ENCODE measurements around the gene MT1G.

MT1G gene

DNA sequence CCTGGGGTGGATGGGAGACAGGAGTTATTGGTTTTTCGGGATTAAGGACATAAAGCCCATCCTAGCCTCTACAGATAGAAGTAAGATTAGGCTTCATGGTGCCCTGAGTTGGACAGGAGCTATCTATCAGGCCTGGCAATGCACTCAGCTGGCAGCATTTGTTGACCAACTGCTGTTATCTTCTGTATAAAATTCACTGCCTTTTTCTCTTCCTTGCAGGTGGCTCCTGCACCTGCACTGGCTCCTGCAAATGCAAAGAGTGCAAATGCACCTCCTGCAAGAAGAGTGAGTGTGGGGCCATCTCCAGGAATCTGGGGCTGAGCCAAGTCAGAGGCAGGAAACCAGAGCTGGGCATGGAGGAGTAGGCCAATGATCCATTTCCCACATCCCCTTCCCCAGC lies 28.8 kb downstream of the MT1G start:
- H3K79me2 ChIP-seq (ENCODE audit: insufficient read depth, low read length), result no peaks in the 10 kb centered on the region
- no peaks in the 10 kb centered on the region for H3K9me3 ChIP-seq (ENCODE audit: insufficient read depth, low read depth, low read length)
- H3K9ac ChIP-seq (ENCODE audit: low read depth, low read length, poor library complexity, severe bottlenecking), result no peak overlapping the region
- H3K4me1 ChIP-seq (ENCODE audit: insufficient read depth, low read length, poor library complexity, severe bottlenecking), result no peaks in the 10 kb centered on the region
- no peaks in the 10 kb centered on the region for H3F3A ChIP-seq (ENCODE audit: low read depth)
- no peaks in the 10 kb centered on the region for H4K20me1 ChIP-seq (ENCODE audit: insufficient read depth, low read length, poor library complexity, severe bottlenecking)
- TF ChIP-seq EZH2phosphoT487 (IDR thresholded peaks at IDR 0.05; ENCODE audit: borderline replicate concordance), result no peak
- TF ChIP-seq, protein P1, sequence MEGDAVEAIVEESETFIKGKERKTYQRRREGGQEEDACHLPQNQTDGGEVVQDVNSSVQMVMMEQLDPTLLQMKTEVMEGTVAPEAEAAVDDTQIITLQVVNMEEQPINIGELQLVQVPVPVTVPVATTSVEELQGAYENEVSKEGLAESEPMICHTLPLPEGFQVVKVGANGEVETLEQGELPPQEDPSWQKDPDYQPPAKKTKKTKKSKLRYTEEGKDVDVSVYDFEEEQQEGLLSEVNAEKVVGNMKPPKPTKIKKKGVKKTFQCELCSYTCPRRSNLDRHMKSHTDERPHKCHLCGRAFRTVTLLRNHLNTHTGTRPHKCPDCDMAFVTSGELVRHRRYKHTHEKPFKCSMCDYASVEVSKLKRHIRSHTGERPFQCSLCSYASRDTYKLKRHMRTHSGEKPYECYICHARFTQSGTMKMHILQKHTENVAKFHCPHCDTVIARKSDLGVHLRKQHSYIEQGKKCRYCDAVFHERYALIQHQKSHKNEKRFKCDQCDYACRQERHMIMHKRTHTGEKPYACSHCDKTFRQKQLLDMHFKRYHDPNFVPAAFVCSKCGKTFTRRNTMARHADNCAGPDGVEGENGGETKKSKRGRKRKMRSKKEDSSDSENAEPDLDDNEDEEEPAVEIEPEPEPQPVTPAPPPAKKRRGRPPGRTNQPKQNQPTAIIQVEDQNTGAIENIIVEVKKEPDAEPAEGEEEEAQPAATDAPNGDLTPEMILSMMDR (conservative IDR thresholded peaks at IDR 0.05; ENCODE audit: low read length), result no peak
- no peak overlapping the region for H3K4me2 ChIP-seq (ENCODE audit: low read depth, low read length, poor library complexity, severe bottlenecking)
- H3K27me3 ChIP-seq (ENCODE audit: insufficient read depth, low read length, poor library complexity, severe bottlenecking), result no peaks in the 10 kb centered on the region
- H3K9me2 ChIP-seq (replicated peaks; ENCODE audit: low read depth, low read length), result no peaks in the 10 kb centered on the region
- H3K4me3 ChIP-seq (ENCODE audit: low read length, poor library complexity, severe bottlenecking), result no peak overlapping the region
- H2AFZ ChIP-seq (ENCODE audit: low read length), result no peak overlapping the region
- H3K36me3 ChIP-seq (ENCODE audit: insufficient read depth, low read length), result no peaks in the 10 kb centered on the region

DNA sequence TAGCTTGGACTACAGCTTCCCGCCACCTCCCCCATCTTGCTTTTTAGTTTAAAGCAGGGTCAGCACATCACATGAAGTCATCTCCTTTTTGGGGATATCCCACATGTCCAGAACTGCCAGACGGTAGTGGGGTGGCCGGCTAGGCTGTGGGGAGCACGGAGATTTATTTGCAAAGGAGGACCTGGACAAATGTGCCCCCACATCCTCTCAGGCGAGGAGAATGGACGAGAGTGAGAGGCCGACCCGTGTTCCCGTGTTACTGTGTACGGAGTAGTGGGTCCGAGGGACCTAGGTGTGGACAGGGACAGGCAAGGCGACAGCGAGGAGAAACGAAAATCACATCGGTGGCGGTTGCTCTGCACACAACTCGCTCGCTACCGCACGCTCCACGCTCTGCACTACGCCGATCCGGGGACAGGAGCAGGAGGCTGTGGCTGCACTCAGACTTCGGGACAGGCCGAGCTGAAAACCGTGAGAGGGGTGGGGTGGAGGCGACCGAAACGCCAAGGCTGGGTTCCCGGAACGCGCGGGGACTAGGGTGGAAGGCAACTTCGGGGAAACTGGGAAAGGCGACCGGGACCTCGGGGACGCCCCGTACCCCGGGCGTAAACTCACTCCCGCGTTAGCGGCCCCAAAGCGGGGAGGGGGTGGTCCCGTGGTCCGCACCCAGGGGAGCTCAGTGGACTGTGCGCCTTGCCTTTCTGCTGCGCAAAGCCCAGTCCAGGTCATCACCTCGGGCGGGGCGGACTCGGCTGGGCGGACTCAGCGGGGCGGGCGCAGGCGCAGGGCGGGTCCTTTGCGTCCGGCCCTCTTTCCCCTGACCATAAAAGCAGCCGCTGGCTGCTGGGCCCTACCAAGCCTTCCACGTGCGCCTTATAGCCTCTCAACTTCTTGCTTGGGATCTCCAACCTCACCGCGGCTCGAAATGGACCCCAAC lies 29.8 kb downstream of the MT1G start, which contains the start of gene MT1A:
MT1A (plus strand) TSS at position 853 of the 937 bp plus-strand sequence; CDS start at position 926, 73 bp downstream.
- Histone ChIP-seq H3K9me2 (replicated peaks; ENCODE audit: low read depth, low read length) (no peaks in the 10 kb centered on the region), H4K20me1 (ENCODE audit: insufficient read depth, low read length, poor library complexity, severe bottlenecking) (no peaks in the 10 kb centered on the region), H3K4me1 (ENCODE audit: insufficient read depth, low read length, poor library complexity, severe bottlenecking) (no peaks in the 10 kb centered on the region), H3K27me3 (ENCODE audit: insufficient read depth, low read length, poor library complexity, severe bottlenecking) (no peaks in the 10 kb centered on the region), H3K4me2 (ENCODE audit: low read depth, low read length, poor library complexity, severe bottlenecking) (no peak within 1 kb of the TSS), H2AFZ (ENCODE audit: low read length) (no peak within 1 kb of the TSS), H3K9me3 (ENCODE audit: insufficient read depth, low read depth, low read length) (no peaks in the 10 kb centered on the region), H3K79me2 (ENCODE audit: insufficient read depth, low read length) (no peaks in the 10 kb centered on the region), H3K9ac (ENCODE audit: low read depth, low read length, poor library complexity, severe bottlenecking) (no peak within 1 kb of the TSS), H3F3A (ENCODE audit: low read depth) (no peaks in the 10 kb centered on the region), H3K36me3 (ENCODE audit: insufficient read depth, low read length) (no peaks in the 10 kb centered on the region), H3K4me3 (ENCODE audit: low read length, poor library complexity, severe bottlenecking) (no peak within 1 kb of the TSS)
- TF ChIP-seq, protein P1 (conservative IDR thresholded peaks at IDR 0.05; ENCODE audit: low read length), result no peak
- no peak for TF ChIP-seq EZH2phosphoT487 (IDR thresholded peaks at IDR 0.05; ENCODE audit: borderline replicate concordance)

DNA sequence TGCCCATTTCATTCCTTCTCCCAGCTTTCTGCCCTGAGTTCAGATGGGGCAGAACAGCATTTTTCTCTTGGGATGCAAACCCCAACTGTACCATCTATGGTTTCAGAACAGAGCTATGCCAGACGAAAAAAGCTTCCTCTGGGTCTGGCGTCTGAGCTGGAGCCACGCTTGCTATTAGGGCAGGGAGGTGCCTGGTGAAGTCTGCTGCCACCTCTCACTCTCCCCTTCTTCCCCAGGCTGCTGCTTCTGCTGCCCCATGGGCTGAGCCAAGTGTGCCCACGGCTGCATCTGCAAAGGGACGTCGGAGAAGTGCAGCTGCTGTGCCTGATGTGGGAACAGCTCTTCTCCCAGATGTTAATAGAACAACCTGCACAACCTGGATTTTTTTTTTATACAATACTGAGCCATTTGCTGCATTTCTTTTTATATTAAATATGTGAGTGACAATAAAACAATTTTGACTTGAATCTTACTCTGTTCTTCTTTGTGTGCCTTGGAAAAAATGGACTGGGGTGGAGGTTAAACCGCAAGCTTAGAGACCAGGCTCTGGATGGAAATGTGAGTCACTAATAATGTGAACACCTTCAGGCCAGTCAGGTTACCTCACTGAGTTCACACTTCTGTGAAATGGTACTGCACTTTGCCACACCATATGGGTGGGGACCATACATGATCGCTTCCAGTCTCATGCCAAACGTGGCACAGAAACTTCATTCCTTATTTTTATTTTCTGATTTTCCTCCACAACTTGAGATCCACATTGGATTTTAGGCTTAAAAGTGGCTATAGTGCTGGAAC lies 31.1 kb downstream of the MT1G start:
- no peaks in the 10 kb centered on the region for H4K20me1 ChIP-seq (ENCODE audit: insufficient read depth, low read length, poor library complexity, severe bottlenecking)
- no peaks in the 10 kb centered on the region for H3K36me3 ChIP-seq (ENCODE audit: insufficient read depth, low read length)
- H3K79me2 ChIP-seq (ENCODE audit: insufficient read depth, low read length), result no peaks in the 10 kb centered on the region
- H3K9me3 ChIP-seq (ENCODE audit: insufficient read depth, low read depth, low read length), result no peaks in the 10 kb centered on the region
- no peak overlapping the region for H2AFZ ChIP-seq (ENCODE audit: low read length)
- H3K27me3 ChIP-seq (ENCODE audit: insufficient read depth, low read length, poor library complexity, severe bottlenecking), result no peaks in the 10 kb centered on the region
- H3F3A ChIP-seq (ENCODE audit: low read depth), result no peaks in the 10 kb centered on the region
- no peaks in the 10 kb centered on the region for H3K4me1 ChIP-seq (ENCODE audit: insufficient read depth, low read length, poor library complexity, severe bottlenecking)
- TF ChIP-seq, protein P1 (conservative IDR thresholded peaks at IDR 0.05; ENCODE audit: low read length), result no peak
- TF ChIP-seq EZH2phosphoT487 (IDR thresholded peaks at IDR 0.05; ENCODE audit: borderline replicate concordance), result no peak
- H3K4me2 ChIP-seq (ENCODE audit: low read depth, low read length, poor library complexity, severe bottlenecking), result no peak overlapping the region
- H3K9me2 ChIP-seq (replicated peaks; ENCODE audit: low read depth, low read length), result no peaks in the 10 kb centered on the region
- no peak overlapping the region for H3K4me3 ChIP-seq (ENCODE audit: low read length, poor library complexity, severe bottlenecking)
- no peak overlapping the region for H3K9ac ChIP-seq (ENCODE audit: low read depth, low read length, poor library complexity, severe bottlenecking)

Measured in Loucy (cell line).